LNCaP clone FGC (cell line): Measurements from ENCODE around the gene ZSCAN10.

Source experiments
- DNase-seq: peaks from one replicate; pipeline ENCODE4 v3.0.0-alpha.2; 2011; ENCODE audit warnings: low read depth
- H3K4me3 ChIP-seq: 2 replicates; pipeline ENCODE4 v1.5.1; 2011; ENCODE audit warnings: mild to moderate bottlenecking, low read depth, low read length, control low read depth
- TF ChIP-seq, protein P1 (sequence below): IDR thresholded peaks from 2 replicates; pipeline ENCODE4 v1.5.1; 2012; ENCODE audit warnings: mild to moderate bottlenecking; ENCODE audit not compliant: control insufficient read depth, insufficient read depth; ENCODE audit errors: extremely low read depth

ZSCAN10 gene

DNA sequence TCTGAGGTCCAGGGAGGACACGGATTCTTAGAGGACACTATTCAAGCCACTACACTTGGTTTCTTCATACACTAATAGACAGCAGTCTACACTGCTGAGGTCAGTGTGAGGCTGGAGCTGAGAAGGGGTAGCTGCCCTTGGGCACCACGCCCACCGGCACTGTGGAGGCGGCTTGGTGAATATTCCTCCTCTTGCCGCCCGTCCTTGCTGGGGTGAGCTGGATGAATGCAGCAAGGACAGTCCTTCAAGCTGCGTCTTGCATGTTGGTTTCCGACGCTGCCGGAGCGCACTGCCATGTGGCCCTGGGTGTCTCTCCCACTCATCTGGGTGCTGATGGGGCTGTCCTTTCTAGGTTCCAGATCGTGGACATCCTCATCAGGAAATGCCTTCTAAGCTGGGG, 15.9 kb upstream of the ZSCAN10 start:
- TF ChIP-seq, protein P1, sequence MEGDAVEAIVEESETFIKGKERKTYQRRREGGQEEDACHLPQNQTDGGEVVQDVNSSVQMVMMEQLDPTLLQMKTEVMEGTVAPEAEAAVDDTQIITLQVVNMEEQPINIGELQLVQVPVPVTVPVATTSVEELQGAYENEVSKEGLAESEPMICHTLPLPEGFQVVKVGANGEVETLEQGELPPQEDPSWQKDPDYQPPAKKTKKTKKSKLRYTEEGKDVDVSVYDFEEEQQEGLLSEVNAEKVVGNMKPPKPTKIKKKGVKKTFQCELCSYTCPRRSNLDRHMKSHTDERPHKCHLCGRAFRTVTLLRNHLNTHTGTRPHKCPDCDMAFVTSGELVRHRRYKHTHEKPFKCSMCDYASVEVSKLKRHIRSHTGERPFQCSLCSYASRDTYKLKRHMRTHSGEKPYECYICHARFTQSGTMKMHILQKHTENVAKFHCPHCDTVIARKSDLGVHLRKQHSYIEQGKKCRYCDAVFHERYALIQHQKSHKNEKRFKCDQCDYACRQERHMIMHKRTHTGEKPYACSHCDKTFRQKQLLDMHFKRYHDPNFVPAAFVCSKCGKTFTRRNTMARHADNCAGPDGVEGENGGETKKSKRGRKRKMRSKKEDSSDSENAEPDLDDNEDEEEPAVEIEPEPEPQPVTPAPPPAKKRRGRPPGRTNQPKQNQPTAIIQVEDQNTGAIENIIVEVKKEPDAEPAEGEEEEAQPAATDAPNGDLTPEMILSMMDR: no peak
- no peak overlapping the region for H3K4me3 ChIP-seq
- DNase-seq: no peak

DNA sequence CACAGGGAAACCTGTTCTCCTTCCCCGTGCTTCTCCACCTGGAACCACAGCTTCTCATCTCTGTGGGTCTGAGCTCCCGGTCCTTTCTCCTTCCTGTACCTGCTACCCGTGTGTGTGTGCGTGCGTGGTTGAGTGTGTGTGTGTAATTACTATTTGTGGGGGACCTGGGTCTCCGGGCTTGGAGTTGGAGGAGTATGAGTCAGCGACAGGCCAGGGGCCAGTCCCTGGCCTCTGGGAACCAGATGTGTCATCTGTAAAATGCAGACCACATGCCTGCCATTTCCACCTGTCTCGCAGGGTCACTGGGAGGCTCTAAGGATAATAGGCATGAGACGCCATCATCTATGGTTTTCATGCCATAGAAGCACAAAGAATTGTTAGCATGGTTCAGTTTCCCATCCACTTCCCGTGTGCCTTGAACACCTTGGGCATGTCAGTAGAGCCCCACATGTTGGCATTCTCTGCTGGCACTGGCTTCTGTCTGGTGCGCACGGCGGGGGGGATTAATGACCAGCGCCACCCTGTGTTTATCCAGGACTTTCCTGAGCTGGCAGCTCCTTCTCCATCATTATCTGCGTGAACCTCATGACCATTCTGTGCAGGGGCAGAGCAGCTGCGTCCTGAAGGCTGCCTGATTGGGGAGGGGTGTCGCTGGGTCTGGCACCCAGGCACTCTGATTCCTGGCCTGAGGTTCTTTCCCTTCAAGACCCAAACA, 14.8 kb upstream of the ZSCAN10 start:
- TF ChIP-seq, protein P1: no peak

DNA sequence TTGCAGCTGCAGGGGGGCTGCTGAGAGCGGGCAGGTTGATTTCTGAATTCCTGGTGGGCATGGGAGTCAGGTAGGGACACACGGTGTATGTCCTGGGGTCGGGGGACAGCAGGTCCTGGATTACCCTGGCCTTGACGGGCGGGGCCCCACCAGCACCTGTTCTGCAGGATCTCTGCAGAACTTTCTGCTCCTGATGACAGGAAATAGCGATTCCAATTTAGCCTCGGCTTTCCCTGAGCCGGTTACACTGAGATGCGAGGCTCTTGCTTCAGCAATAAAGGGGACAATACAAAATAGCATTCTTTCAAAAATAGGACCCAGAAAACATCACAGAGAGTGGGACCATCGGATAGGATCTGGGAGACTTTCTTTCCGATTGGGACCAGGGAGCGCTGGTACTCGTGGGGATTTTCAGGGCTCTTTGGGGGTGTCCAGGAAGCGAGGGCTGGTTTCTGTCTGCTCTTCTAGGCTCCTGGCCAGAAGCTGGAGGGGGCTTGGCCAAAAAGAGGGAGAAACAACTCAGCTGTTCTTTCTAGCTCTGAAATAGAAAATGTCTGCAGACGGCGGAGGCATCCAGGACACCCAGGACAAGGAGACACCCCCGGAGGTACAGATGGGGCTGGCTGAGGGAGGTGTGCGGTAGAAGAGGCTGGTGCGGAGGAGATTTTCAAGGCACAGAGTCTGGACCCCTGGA, 13.9 kb upstream of the ZSCAN10 start:
- TF ChIP-seq, protein P1: no peak
- peak overlapping the region; percentile 98 for H3K4me3 ChIP-seq
- DNase-seq: no peak

More for the DNA sequence above, 14.8 kb upstream of the ZSCAN10 start:
- DNase-seq: no peak
- H3K4me3 ChIP-seq: peak overlapping the region; percentile 98

- TF ChIP-seq, protein P1: no peak
- DNase-seq: peak; percentile 72
- H3K4me3 ChIP-seq: peak within 1 kb of the TSS; percentile 98
These were observed 13.2 kb upstream of the ZSCAN10 start, which contains the start of gene ZNF205 for GRCh38 chr16:3112058-3112880. Gene ZNF205 (plus strand): TSS chr16:3112586. CDS start chr16:3113431, 845 bp downstream.

- peak overlapping the region; percentile 75 for H3K4me3 ChIP-seq
- peak; percentile 67 for DNase-seq
- TF ChIP-seq, protein P1: no peak
These were observed 7.3 kb upstream of the ZSCAN10 start for GRCh38 chr16:3106205-3106928.

- TF ChIP-seq, protein P1: no peak
- no peak for DNase-seq
- H3K4me3 ChIP-seq: no peak overlapping the region
These were observed 2.9 kb upstream of the ZSCAN10 start for GRCh38 chr16:3101841-3102470.
